Measurements from ENCODE around the gene AGBL2. TPM values are rescaled to one million over a fixed set of nuclear protein-coding genes. Genes with fewer than 3 reads are reported as not detected.
"Not testable (repeated sequence)": the region's sequence is repeated elsewhere in the genome, so short reads cannot be mapped to it uniquely, and the experiment has no call there.

Gene AGBL2
- total RNA-seq, 1 donor from 2014 or later = 0.06 TPM

DNA sequence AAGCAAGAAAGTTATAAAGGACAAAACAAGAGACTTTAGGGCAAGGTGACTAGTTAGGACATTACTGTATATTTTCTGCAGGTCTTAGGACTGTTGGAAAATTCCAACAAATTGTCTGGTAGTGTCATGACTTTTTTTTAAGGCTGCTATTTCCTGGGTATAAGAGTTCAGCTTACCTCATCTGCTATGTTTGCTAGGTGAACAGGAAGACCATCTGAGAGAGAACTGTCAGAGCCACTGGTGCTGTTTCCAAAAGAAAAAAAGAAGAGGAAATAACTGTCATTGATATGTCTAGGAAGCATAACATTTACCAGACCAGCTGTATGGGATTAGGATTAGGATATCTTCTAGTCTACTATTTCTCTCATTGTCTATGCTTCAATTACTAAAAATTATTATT, 46.5 kb downstream of the AGBL2 start:
- DNase-seq (ENCODE audit: low read depth) = no peak
- TF ChIP-seq, protein P1, sequence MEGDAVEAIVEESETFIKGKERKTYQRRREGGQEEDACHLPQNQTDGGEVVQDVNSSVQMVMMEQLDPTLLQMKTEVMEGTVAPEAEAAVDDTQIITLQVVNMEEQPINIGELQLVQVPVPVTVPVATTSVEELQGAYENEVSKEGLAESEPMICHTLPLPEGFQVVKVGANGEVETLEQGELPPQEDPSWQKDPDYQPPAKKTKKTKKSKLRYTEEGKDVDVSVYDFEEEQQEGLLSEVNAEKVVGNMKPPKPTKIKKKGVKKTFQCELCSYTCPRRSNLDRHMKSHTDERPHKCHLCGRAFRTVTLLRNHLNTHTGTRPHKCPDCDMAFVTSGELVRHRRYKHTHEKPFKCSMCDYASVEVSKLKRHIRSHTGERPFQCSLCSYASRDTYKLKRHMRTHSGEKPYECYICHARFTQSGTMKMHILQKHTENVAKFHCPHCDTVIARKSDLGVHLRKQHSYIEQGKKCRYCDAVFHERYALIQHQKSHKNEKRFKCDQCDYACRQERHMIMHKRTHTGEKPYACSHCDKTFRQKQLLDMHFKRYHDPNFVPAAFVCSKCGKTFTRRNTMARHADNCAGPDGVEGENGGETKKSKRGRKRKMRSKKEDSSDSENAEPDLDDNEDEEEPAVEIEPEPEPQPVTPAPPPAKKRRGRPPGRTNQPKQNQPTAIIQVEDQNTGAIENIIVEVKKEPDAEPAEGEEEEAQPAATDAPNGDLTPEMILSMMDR (conservative IDR thresholded peaks at IDR 0.05; ENCODE audit: low read depth, low read length) = no peak

DNA sequence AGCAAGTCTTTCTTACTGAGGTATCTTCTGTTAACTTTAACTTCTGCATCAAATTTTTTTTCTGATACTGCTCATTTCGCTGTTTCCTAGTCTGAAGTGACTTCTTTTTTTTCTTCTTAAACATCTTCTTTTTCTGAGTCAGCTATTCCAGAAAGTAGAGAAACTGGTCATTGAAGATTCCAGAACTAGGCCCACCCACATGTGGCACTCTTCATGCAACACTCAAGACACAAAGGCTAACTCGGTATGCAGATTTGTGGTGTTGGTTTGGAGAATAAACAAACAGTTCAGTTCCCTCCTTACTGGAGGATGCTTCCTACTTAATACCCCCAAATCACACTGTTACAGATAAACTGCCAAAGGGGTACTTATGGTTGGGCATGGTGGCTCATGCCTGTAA, 47.6 kb downstream of the AGBL2 start:
- no peak for DNase-seq (ENCODE audit: low read depth)
- TF ChIP-seq, protein P1 (conservative IDR thresholded peaks at IDR 0.05; ENCODE audit: low read depth, low read length) = no peak
- no peak overlapping the region for H3K4me3 ChIP-seq (ENCODE audit: low read depth, low read length)

More for the DNA sequence above, 46.5 kb downstream of the AGBL2 start:
- no peak overlapping the region for H3K4me3 ChIP-seq (ENCODE audit: low read depth, low read length)

DNA sequence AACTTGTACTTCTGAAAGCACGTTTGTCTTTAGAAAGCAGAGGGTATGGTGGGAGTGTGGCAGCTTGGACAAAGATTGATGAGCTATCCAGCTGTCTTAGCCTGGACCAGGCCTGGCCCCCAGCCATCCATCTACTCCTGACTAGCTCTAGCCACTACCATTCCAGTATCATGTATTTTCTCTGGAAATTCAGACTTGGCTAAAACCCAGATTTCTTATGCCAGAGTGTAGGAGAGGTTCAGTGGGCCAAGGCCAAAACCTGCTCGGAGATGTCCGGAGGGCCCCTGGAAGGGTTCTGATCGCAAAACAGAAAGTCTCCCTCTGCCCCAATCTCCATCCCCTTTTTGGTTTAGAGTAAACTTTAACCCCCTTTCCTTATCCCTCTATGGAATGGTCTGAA, 48.0 kb downstream of the AGBL2 start:
- TF ChIP-seq, protein P1 (conservative IDR thresholded peaks at IDR 0.05; ENCODE audit: low read depth, low read length) = no peak
- H3K4me3 ChIP-seq (ENCODE audit: low read depth, low read length) = no peak overlapping the region
- DNase-seq (ENCODE audit: low read depth) = no peak

DNA sequence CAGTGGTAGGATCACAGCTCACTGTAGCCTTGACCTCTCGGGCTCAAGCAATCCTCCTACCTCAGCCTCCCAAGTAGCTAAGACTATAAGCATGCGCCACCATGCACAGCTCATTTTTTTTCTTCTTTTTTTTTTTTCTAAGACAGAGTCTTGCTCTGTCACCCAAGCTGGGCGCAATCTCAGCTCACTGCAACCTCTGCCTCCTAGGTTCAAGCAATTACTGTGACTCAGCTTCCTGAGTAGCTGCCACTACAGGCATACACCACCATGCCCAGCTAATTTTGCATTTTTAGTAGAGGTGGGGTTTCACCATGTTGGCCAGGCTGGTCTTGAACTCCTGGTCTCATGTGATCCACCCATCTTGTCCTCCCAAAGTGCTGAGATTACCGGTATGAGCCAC, 50.2 kb downstream of the AGBL2 start:
- DNase-seq (ENCODE audit: low read depth); H3K4me3 ChIP-seq (ENCODE audit: low read depth, low read length): not testable (repeated sequence)

DNA sequence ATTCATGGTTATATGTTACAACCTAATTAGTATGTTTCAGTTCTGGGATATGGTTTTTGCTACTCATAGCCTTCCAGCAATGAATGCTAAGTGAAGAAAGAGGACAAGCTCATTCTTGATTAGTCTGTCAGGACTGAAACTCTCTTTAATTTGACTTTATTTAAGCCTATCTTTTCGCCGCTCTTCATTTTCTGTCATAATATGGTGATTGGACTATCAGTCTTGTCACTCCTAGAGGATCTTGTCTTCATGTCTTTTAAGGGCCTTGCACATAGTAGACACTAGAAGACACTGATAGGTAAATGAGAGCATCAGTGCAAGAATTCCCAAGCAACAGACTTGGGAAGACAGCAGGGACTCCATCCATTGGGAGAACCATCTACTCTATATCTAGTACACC, 53.9 kb downstream of the AGBL2 start:
- DNase-seq (ENCODE audit: low read depth) = no peak
- H3K4me3 ChIP-seq (ENCODE audit: low read depth, low read length) = no peak overlapping the region
- TF ChIP-seq, protein P1 (conservative IDR thresholded peaks at IDR 0.05; ENCODE audit: low read depth, low read length) = no peak

DNA sequence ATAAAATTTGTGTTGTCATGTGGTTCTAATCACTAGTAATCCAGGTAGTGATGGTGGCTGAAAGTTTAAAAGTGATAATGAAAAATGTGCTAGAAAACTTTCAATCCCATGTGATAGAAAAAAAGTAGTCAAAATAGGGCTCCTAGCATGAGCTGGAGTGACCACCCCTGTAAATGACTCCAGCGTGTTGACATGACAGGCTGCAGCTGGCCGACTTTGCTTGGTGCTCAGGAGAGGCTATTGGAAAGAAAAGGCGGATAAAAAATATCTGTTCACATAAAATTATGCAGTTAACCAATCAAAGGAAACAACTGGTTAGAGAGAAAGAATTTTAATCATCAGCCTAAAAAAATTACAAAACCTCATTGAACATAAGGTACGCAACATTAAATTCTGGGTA, 55.9 kb downstream of the AGBL2 start:
- TF ChIP-seq, protein P1 (conservative IDR thresholded peaks at IDR 0.05; ENCODE audit: low read depth, low read length) = no peak
- DNase-seq (ENCODE audit: low read depth) = no peak
- no peak overlapping the region for H3K4me3 ChIP-seq (ENCODE audit: low read depth, low read length)

DNA sequence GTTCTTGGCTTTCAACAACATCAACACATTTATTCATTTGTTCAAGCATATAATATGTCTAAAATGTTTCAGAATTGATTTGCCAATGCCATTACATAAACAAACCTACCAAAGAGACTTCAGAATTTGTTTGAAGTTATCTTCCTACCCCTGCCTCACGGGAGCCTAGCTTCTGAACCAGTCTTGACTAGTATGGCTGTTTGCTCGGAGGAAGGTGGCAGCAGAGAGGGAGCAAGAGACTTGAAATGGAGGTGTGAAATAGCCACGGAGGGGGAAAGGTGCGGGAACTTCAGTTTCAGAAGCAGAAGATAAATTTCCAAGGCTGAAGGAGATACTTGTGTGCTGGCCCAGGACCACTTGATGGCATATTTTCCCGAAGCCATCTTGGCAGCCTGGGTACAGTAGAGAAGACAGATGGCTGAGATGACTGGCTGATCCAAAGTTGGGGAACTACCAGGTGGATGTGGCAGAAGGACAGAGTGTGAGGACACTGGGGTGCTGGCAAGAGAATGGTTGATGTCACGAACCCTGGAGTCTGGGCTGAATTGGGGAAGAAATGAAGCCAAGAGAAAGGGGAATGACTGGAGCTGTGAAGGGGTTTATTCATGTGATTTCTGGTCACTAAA, 58.8 kb downstream of the AGBL2 start:
- DNase-seq (ENCODE audit: low read depth) = no peak
- TF ChIP-seq, protein P1 (conservative IDR thresholded peaks at IDR 0.05; ENCODE audit: low read depth, low read length) = no peak
- no peak overlapping the region for H3K4me3 ChIP-seq (ENCODE audit: low read depth, low read length)
